BLaER1 treated with 17β-estradiol and CSF1 and Interleukin-3, amounts not matched to agents 10 nM and 100 nM (cell line): ENCODE results near the gene FAM131A.
A peak's percentile ranks its signal among the peaks of the same experiment; 100 is the strongest.

Source experiments
- H3K27ac ChIP-seq, 11 experiments: shearing (Covaris generic); formaldehyde crosslinking; 2 replicates each; pipeline ENCODE4 v1.8.1; 2022
- H3K27me3 ChIP-seq, 11 experiments: shearing (Covaris generic); formaldehyde crosslinking; 2 replicates each; pipeline ENCODE4 v1.8.1; 2022
- H3K36me3 ChIP-seq, 11 experiments: shearing (Covaris generic); formaldehyde crosslinking; 2 replicates each; pipeline ENCODE4 v1.8.1; 2022
- H3K4me1 ChIP-seq, 10 experiments: shearing (Covaris generic); formaldehyde crosslinking; 2 replicates each; pipeline ENCODE4 v1.8.1; 2022
- H3K4me2 ChIP-seq, 11 experiments: shearing (Covaris generic); formaldehyde crosslinking; 2 replicates each; pipeline ENCODE4 v1.8.1; 2022
- H3K4me3 ChIP-seq, 10 experiments: shearing (Covaris generic); formaldehyde crosslinking; 2 replicates each; pipeline ENCODE4 v1.8.1; 2022
- H3K9ac ChIP-seq, 11 experiments: shearing (Covaris generic); formaldehyde crosslinking; 2 replicates each; pipeline ENCODE4 v1.8.1; 2022
- H3K9me3 ChIP-seq, 11 experiments: shearing (Covaris generic); formaldehyde crosslinking; replicated peaks in 1 of 11; 2 replicates each; pipeline ENCODE4 v1.8.1; 2022
- H4K20me1 ChIP-seq, 11 experiments: shearing (Covaris generic); formaldehyde crosslinking; 2 replicates each; pipeline ENCODE4 v1.8.1; 2022
- Cebpa-rat ChIP-seq, 11 experiments: shearing (Covaris generic); IDR thresholded peaks; 2 replicates each; pipeline ENCODE4 v1.8.1; 2022

The FAM131A gene

DNA sequence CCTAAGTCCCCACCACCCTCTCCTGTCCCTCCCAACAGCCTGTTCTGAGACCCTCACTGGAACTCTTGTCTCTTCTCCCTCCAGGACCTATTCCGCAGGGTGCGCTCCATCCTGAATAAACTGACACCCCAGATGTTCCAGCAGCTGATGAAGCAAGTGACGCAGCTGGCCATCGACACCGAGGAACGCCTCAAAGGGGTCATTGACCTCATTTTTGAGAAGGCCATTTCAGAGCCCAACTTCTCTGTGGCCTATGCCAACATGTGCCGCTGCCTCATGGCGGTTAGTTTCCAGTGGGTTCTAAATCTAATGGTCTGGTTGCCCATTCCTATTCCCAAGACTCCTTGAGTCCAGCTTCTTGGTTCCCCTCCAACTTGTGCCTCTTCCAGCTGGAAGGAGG is 13.7 kb upstream of the FAM131A start:
- H3K27me3 ChIP-seq = no peaks in the 10 kb centered on the region
- H3K9me3 ChIP-seq = no peaks in the 10 kb centered on the region
- no peak overlapping the region for H3K4me2 ChIP-seq
- no peak overlapping the region for H3K27ac ChIP-seq
- H3K9ac ChIP-seq = no peak overlapping the region
- H4K20me1 ChIP-seq = peaks cover 98 to 100% (median 99%) of the 10 kb centered on the region in 11 experiments
- no peak for TF ChIP-seq Cebpa-rat (IDR thresholded peaks at IDR 0.05)
- peaks cover 89 to 99% (median 98%) of the 10 kb centered on the region in 11 experiments for H3K36me3 ChIP-seq
- peaks cover 5 to 35% (median 16%) of the 10 kb centered on the region in 10 experiments; a peak in 19 of 20 replicates for H3K4me1 ChIP-seq
- H3K4me3 ChIP-seq = no peak overlapping the region

- no peak overlapping the region for H3K27ac ChIP-seq
- H3K9me3 ChIP-seq = no peaks in the 10 kb centered on the region
- no peaks in the 10 kb centered on the region for H3K27me3 ChIP-seq
- TF ChIP-seq Cebpa-rat (IDR thresholded peaks at IDR 0.05) = no peak
- no peak overlapping the region for H3K4me2 ChIP-seq
- no peak overlapping the region for H3K4me3 ChIP-seq
- H3K9ac ChIP-seq = no peak overlapping the region
- H4K20me1 ChIP-seq = peaks cover 92 to 100% (median 100%) of the 10 kb centered on the region in 11 experiments
- peaks cover 99 to 100% (median 100%) of the 10 kb centered on the region in 11 experiments for H3K36me3 ChIP-seq
- H3K4me1 ChIP-seq = peaks cover 0 to 20% (median 3%) of the 10 kb centered on the region in 10 experiments; a peak in 9 of 20 replicates
Observed at GRCh38 chr3:184325269-184325668, 12.1 kb upstream of the FAM131A start.

DNA sequence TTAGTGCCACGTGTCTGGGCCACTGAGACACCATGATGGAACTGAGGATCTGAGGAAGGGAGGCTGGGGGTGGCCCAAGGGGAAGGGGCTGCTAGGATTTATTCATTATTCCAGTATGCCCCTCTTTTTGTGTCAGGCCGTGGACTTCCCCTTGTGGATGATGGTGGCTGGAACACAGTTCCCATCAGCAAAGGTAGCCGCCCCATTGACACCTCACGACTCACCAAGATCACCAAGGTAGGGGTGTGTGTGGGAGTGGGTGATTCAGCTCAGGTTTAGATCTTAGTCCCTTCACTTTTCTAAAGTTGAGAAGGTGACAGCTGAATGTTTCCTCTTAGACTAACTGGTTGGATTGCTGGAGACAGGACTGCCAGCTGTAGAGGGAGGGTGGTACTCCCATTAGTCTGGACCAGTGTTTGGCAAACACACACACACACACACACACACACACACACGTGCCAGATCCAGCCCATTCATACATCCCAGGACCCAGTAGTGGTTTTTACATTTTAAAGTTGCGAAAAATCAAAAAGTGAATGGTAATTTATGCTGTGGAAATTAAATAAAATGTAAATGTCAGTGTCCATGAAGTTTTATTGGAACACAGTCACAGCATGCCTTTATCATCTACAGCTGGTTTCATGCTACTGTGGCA is 11.6 kb upstream of the FAM131A start:
- Histone ChIP-seq H3K4me1 (peaks cover 0 to 15% (median 0%) of the 10 kb centered on the region in 10 experiments; a peak in 8 of 20 replicates), H3K27me3 (no peaks in the 10 kb centered on the region), H3K4me3 (no peak overlapping the region), H3K9ac (no peak overlapping the region), H4K20me1 (peaks cover 90 to 100% (median 100%) of the 10 kb centered on the region in 11 experiments), H3K27ac (no peak overlapping the region), H3K4me2 (no peak overlapping the region), H3K9me3 (no peaks in the 10 kb centered on the region), H3K36me3 (peaks cover 100% of the 10 kb centered on the region in 11 experiments)
- TF ChIP-seq Cebpa-rat (IDR thresholded peaks at IDR 0.05) = no peak

- no peaks in the 10 kb centered on the region for H3K27me3 ChIP-seq
- H4K20me1 ChIP-seq = peaks cover 90 to 100% (median 100%) of the 10 kb centered on the region in 11 experiments
- peaks cover 0 to 7% (median 0%) of the 10 kb centered on the region in 10 experiments; a peak in 1 of 20 replicates for H3K4me1 ChIP-seq
- H3K9ac ChIP-seq = no peak overlapping the region
- no peak overlapping the region for H3K4me2 ChIP-seq
- TF ChIP-seq Cebpa-rat (IDR thresholded peaks at IDR 0.05) = no peak
- no peaks in the 10 kb centered on the region for H3K9me3 ChIP-seq
- no peak overlapping the region for H3K27ac ChIP-seq
- peaks cover 100% of the 10 kb centered on the region in 11 experiments for H3K36me3 ChIP-seq
- H3K4me3 ChIP-seq = no peak overlapping the region
Observed at GRCh38 chr3:184327171-184327570, 10.2 kb upstream of the FAM131A start.

GRCh38 chr3:184328516-184328915 is 8.9 kb upstream of the FAM131A start:
- Histone ChIP-seq H3K27ac (no peak overlapping the region), H3K4me2 (no peak overlapping the region), H3K4me3 (no peak overlapping the region), H3K36me3 (peaks cover 100% of the 10 kb centered on the region in 11 experiments), H3K4me1 (peaks cover 0 to 12% (median 0%) of the 10 kb centered on the region in 10 experiments; a peak in 2 of 20 replicates), H3K9me3 (no peaks in the 10 kb centered on the region), H3K9ac (no peak overlapping the region), H3K27me3 (no peaks in the 10 kb centered on the region), H4K20me1 (peaks cover 90 to 100% (median 100%) of the 10 kb centered on the region in 11 experiments)
- TF ChIP-seq Cebpa-rat (IDR thresholded peaks at IDR 0.05) = no peak

DNA sequence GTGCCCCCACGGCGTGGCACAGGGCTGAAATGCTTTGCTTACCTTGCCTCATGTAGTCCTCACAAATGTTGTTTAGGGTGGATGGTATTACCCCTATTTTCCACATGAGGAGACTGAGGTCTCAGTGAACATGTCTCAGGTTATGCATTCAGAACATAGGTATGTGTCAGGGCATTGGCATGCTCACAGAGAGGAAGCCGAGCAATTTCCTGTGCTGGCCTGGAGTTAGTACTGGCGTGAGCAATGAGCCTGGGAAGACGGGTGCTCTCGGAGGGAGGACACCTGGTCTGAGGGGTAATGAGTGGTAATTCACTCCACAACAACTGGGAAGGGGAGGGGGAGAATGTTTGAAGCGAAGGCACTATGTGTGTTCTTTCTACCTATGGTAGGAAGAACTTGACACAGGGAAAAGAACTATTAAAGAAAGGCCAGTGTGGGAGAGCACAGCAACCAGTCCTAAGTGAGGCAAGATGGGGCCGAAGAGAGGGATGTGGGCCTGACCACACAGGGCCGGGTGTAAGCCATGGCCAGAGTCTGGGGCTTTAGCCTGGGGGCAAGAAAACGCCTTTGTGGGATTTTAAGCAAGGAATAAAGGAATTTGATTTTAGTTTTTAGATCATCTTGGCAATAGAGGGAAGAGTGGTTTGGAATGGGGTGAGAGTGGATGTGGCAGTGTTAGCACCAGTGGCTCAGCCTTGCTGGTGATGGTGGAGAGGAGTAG is 4.9 kb upstream of the FAM131A start:
- H3K4me2 ChIP-seq = no peak overlapping the region
- H3K36me3 ChIP-seq = peaks cover 78 to 81% (median 79%) of the 10 kb centered on the region in 11 experiments
- H3K27ac ChIP-seq = no peak overlapping the region
- peak overlapping the region in 7 of 11 experiments; percentile 2 to 61 (median 20); a peak in 9 of 22 replicates for H3K9ac ChIP-seq
- H4K20me1 ChIP-seq = peaks cover 76 to 99% (median 89%) of the 10 kb centered on the region in 11 experiments; a peak in 21 of 22 replicates
- no peak overlapping the region for H3K4me3 ChIP-seq
- TF ChIP-seq Cebpa-rat (IDR thresholded peaks at IDR 0.05) = no peak
- no peaks in the 10 kb centered on the region for H3K9me3 ChIP-seq
- peaks cover 11 to 46% (median 24%) of the 10 kb centered on the region in 10 experiments for H3K4me1 ChIP-seq
- no peaks in the 10 kb centered on the region for H3K27me3 ChIP-seq

GRCh38 chr3:184333190-184333589 is 4.2 kb upstream of the FAM131A start:
- Histone ChIP-seq H3K4me2 (no peak overlapping the region), H3K27ac (no peak overlapping the region), H3K9me3 (no peaks in the 10 kb centered on the region), H3K27me3 (peaks cover 0 to 5% (median 0%) of the 10 kb centered on the region in 11 experiments; a peak in 5 of 22 replicates), H3K9ac (peak overlapping the region in 7 of 11 experiments; percentile 10 to 61 (median 20); a peak in 7 of 22 replicates), H4K20me1 (peaks cover 74 to 99% (median 87%) of the 10 kb centered on the region in 11 experiments; a peak in 21 of 22 replicates), H3K4me1 (peaks cover 17 to 52% (median 31%) of the 10 kb centered on the region in 10 experiments), H3K36me3 (peaks cover 71 to 75% (median 73%) of the 10 kb centered on the region in 11 experiments), H3K4me3 (no peak overlapping the region)
- TF ChIP-seq Cebpa-rat (IDR thresholded peaks at IDR 0.05) = no peak

- Histone ChIP-seq H3K27ac (0 out of 22 replicates have a peak overlapping the region, but pooled peaks of 1 of the 11 experiments have one; percentile 9), H3K36me3 (peaks cover 66 to 70% (median 68%) of the 10 kb centered on the region in 11 experiments), H3K4me2 (no peak overlapping the region), H3K4me3 (no peak overlapping the region), H3K9me3 (no peaks in the 10 kb centered on the region), H3K27me3 (peaks cover 0 to 9% (median 0%) of the 10 kb centered on the region in 11 experiments; a peak in 6 of 22 replicates), H4K20me1 (peaks cover 74 to 99% (median 86%) of the 10 kb centered on the region in 11 experiments; a peak in 21 of 22 replicates), H3K4me1 (peaks cover 22 to 58% (median 36%) of the 10 kb centered on the region in 10 experiments), H3K9ac (peak overlapping the region in 6 of 11 experiments; percentile 10 to 61 (median 22); a peak in 7 of 22 replicates)
- TF ChIP-seq Cebpa-rat (IDR thresholded peaks at IDR 0.05) = no peak
Observed at GRCh38 chr3:184333700-184334099, 3.7 kb upstream of the FAM131A start.
